T-cell (primary cell): ENCODE results near the gene SPCS1. TPM values are rescaled to one million over a fixed set of nuclear protein-coding genes. Genes with fewer than 3 reads are reported as not detected.
A peak's percentile ranks its signal among the peaks of the same experiment; 100 is the strongest.

Experiments
- ATAC-seq, 4 experiments: fragments of 200-7000 bp in 3 of 4; fragments of 150-1000 bp in 1 of 4; cut with Tn5 transposase; replicated peaks in 1 of 4; 1 replicate in 3 of 4; 2 replicates in 1 of 4; pipeline ENCODE4 v1.10.0; 2021; ENCODE audit warnings: moderate library complexity in 3 of 4, mild to moderate bottlenecking in 2 of 4, moderate number of reproducible peaks in 1 of 4
- CTCF ChIA-PET, 2 donors: fragments of 300-600 bp; sonication (Branson Sonifier 250); formaldehyde crosslinking; loops; one replicate each; lab custom pipeline; 2022; ENCODE audit warnings: antibody characterized with exemption in 2 of 2; lab: Charles Lee
- POLR2A ChIA-PET, 2 donors: fragments of 300-600 bp; sonication (Branson Sonifier 250); formaldehyde crosslinking; loops; one replicate each; lab custom pipeline; 2022; ENCODE audit warnings: antibody characterized with exemption in 2 of 2; lab: Charles Lee
- DNase-seq, 35 experiments: peaks; one replicate each; pipeline versions ENCODE4 v3.0.0 to v3.0.0-alpha.2; 2013 to 2023
- H3K27ac ChIP-seq: one replicate; pipeline ENCODE4 v1.5.1; 2013; ENCODE audit warnings: low read length
- H3K27me3 ChIP-seq, 2 experiments: replicated peaks in 1 of 2; 1 replicate in 1 of 2; 2 replicates in 1 of 2; pipeline versions ENCODE4 v1.6.1 to v1.7.0; 2013; ENCODE audit warnings: low read length in 1 of 2, mixed read lengths in 1 of 2; ENCODE audit not compliant: control insufficient read depth in 2 of 2, insufficient read depth in 2 of 2; ENCODE audit errors: extremely low read depth in 1 of 2
- H3K36me3 ChIP-seq, 2 donors: 1 replicate in 1 of 2; 2 replicates in 1 of 2; pipeline versions ENCODE4 v1.6.1 to v1.7.0; 2013; ENCODE audit warnings: low read length in 1 of 2; ENCODE audit not compliant: control insufficient read depth in 2 of 2, insufficient read depth in 1 of 2; ENCODE audit errors: extremely low read depth in 1 of 2
- H3K4me1 ChIP-seq, 2 experiments: 1 replicate in 1 of 2; 2 replicates in 1 of 2; pipeline versions ENCODE4 v1.6.1 to v1.7.0; 2013; ENCODE audit warnings: low read length in 2 of 2, mixed read lengths in 1 of 2; ENCODE audit not compliant: insufficient read depth in 2 of 2, control insufficient read depth in 1 of 2; ENCODE audit errors: extremely low read depth in 1 of 2
- H3K4me3 ChIP-seq, 2 donors: 1 replicate in 1 of 2; 2 replicates in 1 of 2; pipeline versions ENCODE4 v1.5.1 to v1.7.0; 2013; ENCODE audit warnings: mild to moderate bottlenecking in 2 of 2, low read length in 1 of 2, moderate library complexity in 1 of 2; ENCODE audit not compliant: control insufficient read depth in 1 of 2; ENCODE audit errors: extremely low read depth in 1 of 2
- H3K9me3 ChIP-seq: 2 replicates; pipeline ENCODE4 v1.7.0; 2013
- H3K27ac Mint-ChIP-seq, 2 donors: one replicate each; pipeline ENCODE4 v1.8.0; 2020 to 2021; ENCODE audit warnings: mild to moderate bottlenecking in 2 of 2, mixed read lengths in 2 of 2
- H3K27me3 Mint-ChIP-seq, 2 donors: one replicate each; pipeline ENCODE4 v1.8.0; 2021 to 2022; ENCODE audit warnings: mixed read lengths in 2 of 2
- H3K36me3 Mint-ChIP-seq: one replicate; pipeline ENCODE4 v1.8.0; 2021; ENCODE audit warnings: mixed read lengths
- H3K4me1 Mint-ChIP-seq, 3 donors: one replicate each; pipeline ENCODE4 v1.8.0; 2020 to 2022; ENCODE audit warnings: mixed read lengths in 3 of 3, mild to moderate bottlenecking in 1 of 3
- H3K4me3 Mint-ChIP-seq, 3 donors: one replicate each; pipeline ENCODE4 v1.8.0; 2020 to 2022; ENCODE audit warnings: mild to moderate bottlenecking in 3 of 3, mixed read lengths in 3 of 3, moderate library complexity in 3 of 3
- H3K9me3 Mint-ChIP-seq, 3 donors: one replicate each; pipeline ENCODE4 v1.8.0; 2020 to 2022; ENCODE audit warnings: mixed read lengths in 3 of 3
- WGBS: methylation state at CpG from one replicate; pipeline ENCODE4 v1.1.5; 2013; ENCODE audit warnings: missing lambda C conversion rate; ENCODE audit not compliant: insufficient coverage; 5-methylcytosine and 5-hydroxymethylcytosine counted together
- total RNA-seq, 35 experiments: library from RNA in 6 of 35; stranded (reverse) in 6 of 35; fragments of 120-200 nt in 1 of 35; gene quantifications; one replicate each; pipeline versions ENCODE4 v1.2.1 to v1.2.4 and lab custom pipeline; 2013 to 2026

SPCS1 gene
- total RNA-seq, 5 donors from 2014 or later (not counting 1 experiment from before 2014, with no cell fraction given): 61.8 to 85.8 (median 81.3) TPM

GRCh38 chr3:52712291-52713212 is 6.6 kb downstream of the SPCS1 start:
- DNase-seq (no peak), ATAC-seq (no peak)
- no peak overlapping the region for H3K27ac ChIP-seq
- H3K4me3 ChIP-seq: no peak overlapping the region
- WGBS: 98% methylated on average over 8 of the region's 17 CpGs
- no peaks in the 10 kb centered on the region for H3K9me3 Mint-ChIP-seq
- H3K4me3 Mint-ChIP-seq: no peak overlapping the region
- no peaks in the 10 kb centered on the region for H3K27me3 ChIP-seq
- H3K9me3 ChIP-seq: no peaks in the 10 kb centered on the region
- H3K27me3 Mint-ChIP-seq: no peaks in the 10 kb centered on the region
- H3K4me1 ChIP-seq: peaks cover 2 to 3% of the 10 kb centered on the region in 2 experiments
- H3K36me3 Mint-ChIP-seq: peaks cover 25% of the 10 kb centered on the region
- H3K4me1 Mint-ChIP-seq: peaks cover 7 to 9% (median 9%) of the 10 kb centered on the region in 3 donors
- peaks cover 0 to 24% of the 10 kb centered on the region in 2 donors for H3K36me3 ChIP-seq
- ChIA-PET POLR2A (no interaction called here), CTCF (no interaction called here)
- no peak overlapping the region for H3K27ac Mint-ChIP-seq

- Mint-ChIP-seq H3K36me3 (peaks cover 22% of the 10 kb centered on the region), H3K27ac (no peak overlapping the region), H3K27me3 (no peaks in the 10 kb centered on the region), H3K9me3 (peaks cover 0 to under 1% (median 0%) of the 10 kb centered on the region in 3 donors), H3K4me3 (no peak overlapping the region), H3K4me1 (peaks cover under 1 to 8% (median 4%) of the 10 kb centered on the region in 3 donors)
- ATAC-seq: no peak
- CTCF ChIA-PET: interaction anchor here in 1 of 2 donors (0.6 kb wide), 1 partner anchor 22 kb away, joined by 6 read pairs; no protein-coding TSS in a partner anchor
- H3K4me1 ChIP-seq: peaks cover 0 to 2% of the 10 kb centered on the region in 2 experiments
- H3K27me3 ChIP-seq: no peaks in the 10 kb centered on the region
- peaks cover 0 to 8% of the 10 kb centered on the region in 2 donors for H3K36me3 ChIP-seq
- WGBS: 95% methylated on average over 35 of the region's 39 CpGs
- H3K27ac ChIP-seq: no peak overlapping the region
- H3K9me3 ChIP-seq: no peaks in the 10 kb centered on the region
- H3K4me3 ChIP-seq: no peak overlapping the region
- no peak for DNase-seq
- POLR2A ChIA-PET: no interaction called here
Observed at GRCh38 chr3:52714335-52715302, 8.7 kb downstream of the SPCS1 start.

DNA sequence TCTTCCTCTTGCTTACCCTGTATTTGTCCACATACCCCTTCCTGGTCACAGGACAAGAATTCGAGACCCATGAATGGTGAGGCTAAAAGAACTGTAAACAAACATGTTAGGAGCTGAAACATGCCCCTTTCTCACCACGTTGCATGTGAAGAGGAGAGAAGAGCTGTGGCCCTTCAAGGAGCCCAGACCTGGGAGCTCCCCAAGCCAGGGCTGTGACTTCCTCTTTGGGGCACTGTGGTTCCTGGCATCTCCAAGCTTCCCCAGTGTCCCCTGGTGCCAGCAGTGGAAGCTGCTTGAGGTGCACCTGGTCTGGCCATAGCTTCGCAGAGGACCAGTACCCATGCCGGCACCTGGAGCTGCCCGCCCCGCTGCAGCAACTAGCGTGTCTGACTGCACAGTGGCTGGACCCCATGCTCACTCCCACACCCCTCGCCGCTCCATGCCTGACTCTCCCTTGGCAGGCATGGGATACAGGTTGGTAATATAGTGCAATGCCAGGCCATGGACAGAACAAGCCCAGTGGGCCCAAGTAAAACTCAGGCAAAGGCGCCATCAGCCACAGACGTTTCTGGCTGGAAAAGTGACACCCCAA is 9.9 kb downstream of the SPCS1 start:
- CTCF ChIA-PET: no interaction called here
- peaks cover 0 to 3% (median 0%) of the 10 kb centered on the region in 3 donors for H3K9me3 Mint-ChIP-seq

DNA sequence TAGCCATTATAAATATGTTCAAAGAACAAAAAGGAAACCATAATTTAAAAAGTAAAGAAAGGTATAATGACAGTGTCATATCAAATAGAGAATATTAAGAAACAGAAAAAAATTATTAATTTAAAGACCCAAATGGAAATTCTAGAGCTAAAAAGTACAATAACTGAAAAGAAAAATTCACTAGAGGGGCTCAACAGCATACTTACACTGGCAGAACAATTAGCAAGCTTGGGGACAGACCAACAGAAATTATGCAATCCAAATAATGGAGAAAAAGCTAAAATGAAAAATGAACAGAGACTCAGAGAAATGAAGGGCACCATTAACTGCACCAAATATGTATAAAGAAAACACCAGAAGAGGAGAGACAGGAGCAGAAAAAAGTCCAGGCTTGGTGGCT is 13.7 kb downstream of the SPCS1 start:
- H3K4me3 Mint-ChIP-seq: peak overlapping the region in 1 of 3 donors; percentile 37
- H3K36me3 ChIP-seq: peaks cover 0 to 3% of the 10 kb centered on the region in 2 donors
- no peak for ATAC-seq

More for the DNA sequence above, 9.9 kb downstream of the SPCS1 start:
- Mint-ChIP-seq H3K27me3 (no peaks in the 10 kb centered on the region), H3K36me3 (peaks cover 22% of the 10 kb centered on the region), H3K27ac (no peak overlapping the region), H3K4me1 (peaks cover 10 to 20% (median 15%) of the 10 kb centered on the region in 3 donors), H3K4me3 (no peak overlapping the region)
- ATAC-seq (no peak), DNase-seq (no peak)
- H3K9me3 ChIP-seq: no peaks in the 10 kb centered on the region
- POLR2A ChIA-PET: no interaction called here
- no peak overlapping the region for H3K27ac ChIP-seq
- no peak overlapping the region for H3K4me3 ChIP-seq
- no peaks in the 10 kb centered on the region for H3K27me3 ChIP-seq
- peaks cover 0 to 8% of the 10 kb centered on the region in 2 donors for H3K36me3 ChIP-seq
- WGBS: 100% methylated on average over 5 of the region's 11 CpGs
- H3K4me1 ChIP-seq: peaks cover 5 to 7% of the 10 kb centered on the region in 2 experiments

GRCh38 chr3:52721002-52721729 is 15.3 kb downstream of the SPCS1 start:
- Histone ChIP-seq H3K4me3 (no peak overlapping the region), H3K27ac (peak overlapping the region; percentile 53), H3K9me3 (no peaks in the 10 kb centered on the region), H3K27me3 (no peaks in the 10 kb centered on the region), H3K36me3 (peaks cover 0 to 3% of the 10 kb centered on the region in 2 donors), H3K4me1 (peaks cover 12 to 19% of the 10 kb centered on the region in 2 experiments)
- DNase-seq (peak in 22 of 35 experiments; percentile 4 to 62 (median 22)), ATAC-seq (peak; percentile 81 to 95 (median 88))
- Mint-ChIP-seq H3K36me3 (peaks cover 10% of the 10 kb centered on the region), H3K27ac (peak overlapping the region; percentile 78 to 94), H3K9me3 (peaks cover 0 to 3% (median 0%) of the 10 kb centered on the region in 3 donors), H3K27me3 (no peaks in the 10 kb centered on the region), H3K4me1 (peaks cover 29 to 35% (median 30%) of the 10 kb centered on the region in 3 donors), H3K4me3 (peak overlapping the region; percentile 19 to 41 (median 37))
- WGBS: 67% methylated on average over 1 of the region's 6 CpGs
- ChIA-PET POLR2A (no interaction called here), CTCF (no interaction called here)

More for the DNA sequence above, 13.7 kb downstream of the SPCS1 start:
- ChIA-PET POLR2A (interaction anchor here in 1 of 2 donors (0.7 kb wide), 1 partner anchor 355 kb away, joined by 4 read pairs; no protein-coding TSS in a partner anchor), CTCF (no interaction called here)
- Histone ChIP-seq H3K4me1 (peaks cover 12 to 19% of the 10 kb centered on the region in 2 experiments), H3K4me3 (no peak overlapping the region), H3K9me3 (no peaks in the 10 kb centered on the region), H3K27me3 (no peaks in the 10 kb centered on the region), H3K27ac (peak overlapping the region; percentile 21)
- peak overlapping the region; percentile 49 to 78 for H3K27ac Mint-ChIP-seq
- no peaks in the 10 kb centered on the region for H3K27me3 Mint-ChIP-seq
- DNase-seq: no peak
- peaks cover 13% of the 10 kb centered on the region for H3K36me3 Mint-ChIP-seq
- peaks cover 29 to 35% (median 30%) of the 10 kb centered on the region in 3 donors for H3K4me1 Mint-ChIP-seq
- peaks cover 0 to 3% (median 0%) of the 10 kb centered on the region in 3 donors for H3K9me3 Mint-ChIP-seq
